ENCODE measurements around the gene SERPINA6. TPM values are rescaled to one million over a fixed set of nuclear protein-coding genes. Genes with fewer than 3 reads are reported as not detected.

Gene SERPINA6
- total RNA-seq (not detected in 2 replicates), polyA plus RNA-seq (not detected in 2 replicates), polyA minus RNA-seq (not detected in 2 replicates)
- total RNA-seq (2013) = not detected

- H3K79me2 ChIP-seq (ENCODE audit: control insufficient read depth, insufficient read depth, low read length) = no peaks in the 10 kb centered on the region
- Mint-ChIP-seq H3K27me3 (no peaks in the 10 kb centered on the region), H3K27ac (no peak within 1 kb of the TSS), H3K9me3 (ENCODE audit: insufficient read depth) (peaks cover 2% of the 10 kb centered on the region), H3K4me3 (no peak within 1 kb of the TSS), H3K4me1 (no peaks in the 10 kb centered on the region)
- ATAC-seq (ENCODE audit: low read depth) (no peak), DNase-seq (no peak)
- POLR2A ChIA-PET = no interaction called here
- H3K4me1 ChIP-seq (ENCODE audit: control insufficient read depth in 2 of 2, insufficient read depth in 2 of 2, low read length in 2 of 2) = no peaks in the 10 kb centered on the region
- H3K4me3 ChIP-seq (ENCODE audit: control extremely low read depth in 1 of 5, extremely low read depth in 1 of 5, insufficient read depth in 1 of 5, low read depth in 2 of 5, low read length in 4 of 5) = no peak within 1 kb of the TSS
- H3K9ac ChIP-seq (ENCODE audit: low read length) = no peak within 1 kb of the TSS
- peaks cover 0 to 9% (median 0%) of the 10 kb centered on the region in 3 donors for H3K9me3 ChIP-seq (ENCODE audit: control extremely low read depth in 1 of 3, control insufficient read depth in 2 of 3, insufficient read depth in 1 of 3, low read length in 2 of 3)
- CTCF ChIA-PET = no interaction called here
- H2AFZ ChIP-seq (ENCODE audit: insufficient read depth, low read depth, low read length, poor library complexity, severe bottlenecking) = no peak within 1 kb of the TSS
- no peak for TF ChIP-seq EZH2 (IDR thresholded peaks at IDR 0.05; ENCODE audit: borderline replicate concordance, insufficient read depth, low read depth, low read length, poor library complexity, severe bottlenecking)
- TF ChIP-seq CTCF (IDR thresholded peaks at IDR 0.05) = no peak
- WGBS (ENCODE audit: insufficient coverage) = 81% methylated on average over 13 of the region's 15 CpGs
- no peaks in the 10 kb centered on the region for H3K27me3 ChIP-seq (replicated peaks in 1 of 4; ENCODE audit: control extremely low read depth in 1 of 4, control insufficient read depth in 3 of 4, insufficient read depth in 4 of 4, low read length in 3 of 4)
- no peaks in the 10 kb centered on the region for H4K20me1 ChIP-seq (ENCODE audit: control insufficient read depth, insufficient read depth, low read length, poor library complexity, severe bottlenecking)
- H3K4me2 ChIP-seq (replicated peaks; ENCODE audit: low read depth, low read length, poor library complexity, severe bottlenecking) = no peak within 1 kb of the TSS
- intact Hi-C loops (cut with micrococcal nuclease) = no loop called here
- H3K27ac ChIP-seq (ENCODE audit: low read length in 2 of 2) = no peak within 1 kb of the TSS
- H3K36me3 ChIP-seq (replicated peaks in 1 of 2; ENCODE audit: control extremely low read depth in 1 of 2, control insufficient read depth in 1 of 2, extremely low read depth in 1 of 2, insufficient read depth in 2 of 2, low read length in 1 of 2) = no peaks in the 10 kb centered on the region
These were observed at the start of gene SERPINA6 for GRCh38 chr14:94322648-94323570. SERPINA6 (minus strand) TSS chr14:94323336; CDS start chr14:94314648, 8,688 bp downstream.

DNA sequence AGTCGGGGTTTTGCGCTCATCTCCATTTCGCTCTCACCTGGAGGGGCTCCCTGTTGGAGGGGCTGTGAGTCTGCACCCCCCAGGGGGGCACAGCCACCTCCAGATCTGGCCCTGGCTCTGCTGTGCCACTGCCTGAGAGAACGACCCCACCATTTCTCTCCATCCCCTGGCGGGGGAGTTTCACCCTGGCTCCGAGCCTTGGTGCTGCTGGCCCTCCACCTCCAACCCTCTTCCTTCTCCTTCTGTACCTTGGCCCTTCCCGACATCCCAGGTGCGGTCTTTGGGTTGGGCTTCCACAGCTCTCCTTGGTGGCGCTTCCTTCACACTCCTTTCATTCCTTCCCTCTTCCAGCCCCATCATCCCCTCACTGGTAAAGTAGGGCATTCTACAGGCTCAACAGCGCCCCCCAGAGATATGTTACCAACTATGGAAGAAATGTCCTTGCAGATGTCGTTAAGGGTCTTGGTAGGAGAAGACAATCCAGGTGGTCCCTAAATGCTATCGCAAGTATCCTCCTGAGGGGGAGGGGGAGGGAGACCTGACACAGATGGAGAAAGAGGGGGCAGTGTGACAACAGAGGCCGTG is 49.0 kb upstream of the SERPINA6 start:
- TF ChIP-seq CTCF (IDR thresholded peaks at IDR 0.05) (no peak), EZH2 (IDR thresholded peaks at IDR 0.05; ENCODE audit: borderline replicate concordance, insufficient read depth, low read depth, low read length, poor library complexity, severe bottlenecking) (no peak)
- H3K9ac ChIP-seq (ENCODE audit: low read length) = no peak overlapping the region
- ATAC-seq (ENCODE audit: low read depth) = no peak
- Mint-ChIP-seq H3K4me3 (no peak overlapping the region), H3K27ac (no peak overlapping the region), H3K27me3 (no peaks in the 10 kb centered on the region), H3K4me1 (no peaks in the 10 kb centered on the region), H3K9me3 (ENCODE audit: insufficient read depth) (no peaks in the 10 kb centered on the region)
- H3K27me3 ChIP-seq (replicated peaks in 1 of 4; ENCODE audit: control extremely low read depth in 1 of 4, control insufficient read depth in 3 of 4, insufficient read depth in 4 of 4, low read length in 3 of 4) = no peaks in the 10 kb centered on the region
- H2AFZ ChIP-seq (ENCODE audit: insufficient read depth, low read depth, low read length, poor library complexity, severe bottlenecking) = no peak overlapping the region
- POLR2A ChIA-PET = no interaction called here
- no peak overlapping the region for H3K27ac ChIP-seq (ENCODE audit: low read length in 2 of 2)
- no peaks in the 10 kb centered on the region for H3K36me3 ChIP-seq (replicated peaks in 1 of 2; ENCODE audit: control extremely low read depth in 1 of 2, control insufficient read depth in 1 of 2, extremely low read depth in 1 of 2, insufficient read depth in 2 of 2, low read length in 1 of 2)
- no peaks in the 10 kb centered on the region for H4K20me1 ChIP-seq (ENCODE audit: control insufficient read depth, insufficient read depth, low read length, poor library complexity, severe bottlenecking)
- H3K4me1 ChIP-seq (ENCODE audit: control insufficient read depth in 2 of 2, insufficient read depth in 2 of 2, low read length in 2 of 2) = no peaks in the 10 kb centered on the region
- no peak overlapping the region for H3K4me2 ChIP-seq (replicated peaks; ENCODE audit: low read depth, low read length, poor library complexity, severe bottlenecking)
- H3K9me3 ChIP-seq (ENCODE audit: control extremely low read depth in 1 of 3, control insufficient read depth in 2 of 3, insufficient read depth in 1 of 3, low read length in 2 of 3) = peaks cover 0 to 2% (median 0%) of the 10 kb centered on the region in 3 donors
- DNase-seq = no peak
- intact Hi-C loops (cut with micrococcal nuclease) = no loop called here
- no peak overlapping the region for H3K4me3 ChIP-seq (ENCODE audit: control extremely low read depth in 1 of 5, extremely low read depth in 1 of 5, insufficient read depth in 1 of 5, low read depth in 2 of 5, low read length in 4 of 5)
- 88% methylated on average over 12 of the region's 13 CpGs for WGBS (ENCODE audit: insufficient coverage)
- H3K79me2 ChIP-seq (ENCODE audit: control insufficient read depth, insufficient read depth, low read length) = no peaks in the 10 kb centered on the region
- CTCF ChIA-PET = no interaction called here

Measured in B cell (primary cell).